Common myeloid progenitor, CD34-positive (primary cell): ENCODE results near the gene TM9SF1.

Experiments used
- CTCF ChIA-PET: fragments of 350-600 bp; sonication (Branson Sonifier 250); formaldehyde crosslinking; loops from one replicate; lab custom pipeline; 2021; ENCODE audit warnings: antibody characterized with exemption; lab: Charles Lee
- POLR2A ChIA-PET: fragments of 350-600 bp; sonication (Branson Sonifier 250); formaldehyde crosslinking; loops from one replicate; lab custom pipeline; 2021; ENCODE audit warnings: antibody characterized with exemption; lab: Charles Lee
- DNase-seq, 3 donors: peaks; one replicate each; pipeline versions ENCODE4 v3.0.0 to v3.0.0-alpha.2; 2013
- H3K27ac ChIP-seq, 2 experiments: 1 replicate in 1 of 2; 2 replicates in 1 of 2; pipeline ENCODE4 v1.7.0; 2013; ENCODE audit warnings: inconsistent platforms in 2 of 2, low read length in 2 of 2, mild to moderate bottlenecking in 2 of 2, low read depth in 1 of 2, moderate library complexity in 1 of 2; ENCODE audit not compliant: severe bottlenecking in 2 of 2, insufficient read depth in 1 of 2, poor library complexity in 1 of 2
- H3K27me3 ChIP-seq, 5 experiments: replicated peaks in 2 of 5; 1 replicate in 3 of 5; 2 replicates in 2 of 5; pipeline versions ENCODE4 v1.6.1 to v1.7.0; 2013; ENCODE audit warnings: low read length in 4 of 5, mild to moderate bottlenecking in 2 of 5, moderate library complexity in 2 of 5, inconsistent platforms in 1 of 5; ENCODE audit not compliant: insufficient read depth in 5 of 5, control insufficient read depth in 4 of 5
- H3K36me3 ChIP-seq, 4 experiments: 1 replicate in 2 of 4; 2 replicates in 2 of 4; pipeline versions ENCODE4 v1.6.1 to v1.7.0; 2013; ENCODE audit warnings: low read length in 3 of 4, control low read depth in 1 of 4, mild to moderate bottlenecking in 1 of 4; ENCODE audit not compliant: control insufficient read depth in 4 of 4, insufficient read depth in 4 of 4
- H3K4me1 ChIP-seq, 4 experiments: 1 replicate in 3 of 4; 2 replicates in 1 of 4; pipeline versions ENCODE4 v1.6.1 to v1.7.1; 2013; ENCODE audit warnings: low read length in 3 of 4, mild to moderate bottlenecking in 3 of 4, control low read depth in 1 of 4, inconsistent platforms in 1 of 4, moderate library complexity in 1 of 4; ENCODE audit not compliant: control insufficient read depth in 4 of 4, insufficient read depth in 4 of 4; ENCODE audit errors: control extremely low read depth in 1 of 4
- H3K4me3 ChIP-seq, 7 experiments: 1 replicate in 4 of 7; 2 replicates in 3 of 7; pipeline versions ENCODE4 v1.5.1 to v1.7.0; 2013; ENCODE audit warnings: mild to moderate bottlenecking in 7 of 7, low read length in 6 of 7, moderate library complexity in 6 of 7, inconsistent platforms in 2 of 7, low read depth in 2 of 7, control low read depth in 1 of 7; ENCODE audit not compliant: insufficient read depth in 4 of 7, control insufficient read depth in 1 of 7; ENCODE audit errors: extremely low read depth in 1 of 7
- H3K9me3 ChIP-seq, 5 experiments: 1 replicate in 4 of 5; 2 replicates in 1 of 5; pipeline versions ENCODE4 v1.6.1 to v1.7.1; 2013; ENCODE audit warnings: low read length in 4 of 5, mild to moderate bottlenecking in 2 of 5, inconsistent platforms in 1 of 5, low read depth in 1 of 5, moderate library complexity in 1 of 5; ENCODE audit not compliant: control insufficient read depth in 4 of 5, insufficient read depth in 2 of 5; ENCODE audit errors: control extremely low read depth in 1 of 5
- WGBS: methylation state at CpG from one replicate; pipeline ENCODE4 v1.1.5; 2013; ENCODE audit not compliant: insufficient coverage; 5-methylcytosine and 5-hydroxymethylcytosine counted together

The TM9SF1 gene

DNA sequence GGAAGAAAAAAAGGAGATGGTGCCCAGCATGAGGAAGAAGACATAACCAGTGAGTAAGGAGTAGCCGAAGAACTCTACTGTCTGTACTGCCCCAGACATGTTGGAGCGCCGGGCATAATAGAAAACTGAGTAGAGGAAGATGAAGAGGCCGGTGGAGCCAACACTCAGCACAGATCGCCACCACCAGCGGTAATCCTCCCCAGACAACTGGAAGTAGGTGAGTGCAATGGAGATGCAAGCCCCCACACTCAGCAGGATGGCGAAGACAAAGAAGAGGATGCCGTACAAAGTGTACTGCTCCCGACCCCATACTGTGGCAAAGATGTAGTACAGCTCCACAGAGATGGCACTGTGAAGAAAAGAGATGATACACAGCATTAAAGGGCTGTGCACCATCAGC is 5.8 kb downstream of the TM9SF1 start:
- DNase-seq: no peak
- WGBS: 98% methylated on average over 8 of the region's 9 CpGs
- no peaks in the 10 kb centered on the region for H3K9me3 ChIP-seq
- H3K4me1 ChIP-seq: peaks cover 0 to 31% (median 23%) of the 10 kb centered on the region in 4 experiments
- ChIA-PET POLR2A (interaction anchor here (0.6 to 1.0 kb wide), 3 partner anchors 25 to 75 kb away, joined by 3 to 4 read pairs (median 3); partner anchors contain the start of genes DCAF11, NRL and PSME2), CTCF (interaction anchor here (0.9 to 4.4 kb wide), 8 partner anchors 15 to 119 kb away, joined by 3 to 19 read pairs (median 6); partner anchors contain the start of genes CHMP4A, CIDEB, IRF9 and REC8)
- H3K36me3 ChIP-seq: peaks cover 12 to 60% (median 32%) of the 10 kb centered on the region in 4 experiments
- H3K27ac ChIP-seq: no peak overlapping the region
- H3K27me3 ChIP-seq: no peaks in the 10 kb centered on the region
- no peak overlapping the region for H3K4me3 ChIP-seq

DNA sequence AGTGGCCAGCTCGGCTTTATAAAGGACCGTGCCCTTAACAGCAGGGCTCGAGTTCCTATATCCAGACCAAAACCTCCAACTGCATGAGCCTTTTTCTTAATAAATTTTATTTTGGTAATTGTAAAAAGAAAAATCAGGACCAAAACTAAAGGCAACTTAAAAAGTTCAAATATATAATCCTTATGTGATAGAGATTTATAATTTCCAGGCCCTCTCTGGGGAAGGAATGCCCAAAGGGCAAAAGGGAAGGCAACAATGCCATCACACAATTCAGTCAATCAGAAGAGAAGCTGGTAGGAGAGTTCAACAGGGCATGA is 6.2 kb downstream of the TM9SF1 start:
- H3K27ac ChIP-seq: peak overlapping the region; percentile 46 to 77
- peak overlapping the region; percentile 65 to 90 (median 79) for H3K4me3 ChIP-seq
- no CpG with 5 or more reads among the region's 3 CpGs for WGBS

DNA sequence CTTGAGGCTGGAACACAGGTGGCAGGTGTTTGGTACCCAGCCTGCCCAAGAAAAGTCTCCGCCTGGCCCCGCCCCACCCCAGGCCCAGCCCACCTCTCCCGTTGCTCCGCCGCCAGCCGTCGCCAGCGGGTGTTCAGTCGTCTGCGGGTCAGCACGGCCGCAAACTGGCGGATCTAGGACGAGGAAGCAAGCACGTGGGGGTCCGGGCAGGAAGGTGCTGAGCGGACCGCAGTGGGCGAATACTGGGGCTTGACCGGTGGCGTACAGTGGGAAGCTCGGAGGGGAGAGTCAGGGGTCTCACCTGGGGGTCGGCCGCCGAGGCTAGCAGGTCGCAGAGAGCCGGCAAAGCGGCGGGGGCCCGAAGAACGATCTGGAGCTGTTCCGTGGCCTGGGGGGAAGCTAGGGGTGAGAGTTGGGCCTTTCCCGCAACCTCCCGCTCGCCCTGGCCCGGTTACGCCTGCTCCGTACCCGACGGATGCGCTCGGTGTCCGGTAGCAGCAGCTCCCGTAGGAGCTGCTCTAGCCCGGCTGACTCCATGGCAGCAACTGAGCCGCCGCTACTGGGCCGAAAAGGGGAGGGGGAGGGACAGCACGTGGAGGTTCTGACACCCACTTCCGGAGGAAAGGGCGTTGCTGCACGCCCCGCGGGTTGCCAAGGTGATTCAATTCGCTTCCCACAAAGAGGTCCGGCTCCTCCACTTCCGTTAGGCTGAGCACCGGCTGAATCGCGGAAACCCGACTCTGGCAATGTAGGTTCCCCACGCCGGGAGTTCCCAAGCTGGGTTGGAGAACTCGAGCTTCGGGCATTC is 6.8 kb downstream of the TM9SF1 start, which contains the start of gene IPO4:
Gene IPO4 (minus strand): TSS at position 566 of the 808 bp plus-strand sequence. CDS start 29 bp downstream, at position 537.
- under 1% methylated on average over 57 of the region's 65 CpGs for WGBS
- H3K9me3 ChIP-seq: no peaks in the 10 kb centered on the region
- peak; percentile 98 for DNase-seq
- H3K4me3 ChIP-seq: peak within 1 kb of the TSS; percentile 65 to 90 (median 79)
- peaks cover 0 to 25% (median 20%) of the 10 kb centered on the region in 4 experiments for H3K4me1 ChIP-seq
- ChIA-PET POLR2A (interaction anchor here (0.6 to 1.0 kb wide), 4 partner anchors 26 to 248 kb away, joined by 3 to 4 read pairs (median 3); partner anchors contain the start of genes DCAF11, NRL and PSME2), CTCF (interaction anchor here (0.8 to 4.4 kb wide), 12 partner anchors 9 to 248 kb away, joined by 3 to 19 read pairs (median 4); partner anchors contain the start of genes CHMP4A, CIDEB, EMC9 and IRF9)
- H3K27ac ChIP-seq: peak within 1 kb of the TSS; percentile 46 to 77
- peaks cover 13 to 70% (median 38%) of the 10 kb centered on the region in 4 experiments for H3K36me3 ChIP-seq
- no peaks in the 10 kb centered on the region for H3K27me3 ChIP-seq

More for the DNA sequence above, 6.2 kb downstream of the TM9SF1 start:
- H3K36me3 ChIP-seq: peaks cover 12 to 64% (median 33%) of the 10 kb centered on the region in 4 experiments
- no peak for DNase-seq
- no peaks in the 10 kb centered on the region for H3K9me3 ChIP-seq
- H3K27me3 ChIP-seq: no peaks in the 10 kb centered on the region
- CTCF ChIA-PET: interaction anchor here (0.8 to 4.4 kb wide), 11 partner anchors 10 to 247 kb away, joined by 3 to 19 read pairs (median 5); partner anchors contain the start of genes CHMP4A, CIDEB, IRF9 and REC8
- peaks cover 0 to 27% (median 20%) of the 10 kb centered on the region in 4 experiments for H3K4me1 ChIP-seq
- POLR2A ChIA-PET: interaction anchor here (0.6 to 1.0 kb wide), 3 partner anchors 26 to 75 kb away, joined by 3 to 4 read pairs (median 3); partner anchors contain the start of genes DCAF11, NRL and PSME2

DNA sequence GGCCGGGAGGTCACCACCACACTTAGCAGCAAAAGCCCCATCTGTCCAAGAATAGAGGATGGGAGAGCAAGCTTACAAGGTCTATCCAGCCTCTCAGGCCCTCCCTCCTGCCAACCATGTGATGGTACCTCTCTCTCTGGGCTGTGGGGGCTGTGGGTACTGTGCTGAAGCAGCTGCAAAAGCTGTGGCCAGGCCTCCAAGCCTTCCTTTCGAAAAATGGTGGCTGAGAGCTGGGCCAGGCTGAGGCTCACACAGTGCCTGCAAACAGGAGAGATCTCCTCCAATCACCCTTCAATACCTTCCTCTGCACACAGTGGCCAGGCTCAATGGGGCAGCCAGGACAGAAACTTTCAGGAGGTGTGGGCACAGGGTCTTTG is 7.7 kb downstream of the TM9SF1 start:
- CTCF ChIA-PET: interaction anchor here (0.9 to 4.4 kb wide), 5 partner anchors 14 to 55 kb away, joined by 4 to 19 read pairs (median 6); partner anchors contain the start of genes CHMP4A, IRF9, REC8 and TINF2
- H3K36me3 ChIP-seq: peaks cover 13 to 72% (median 40%) of the 10 kb centered on the region in 4 experiments
- no peaks in the 10 kb centered on the region for H3K27me3 ChIP-seq
- no peak for DNase-seq
- POLR2A ChIA-PET: no interaction called here
- 100% methylated on average over 1 of the region's 2 CpGs for WGBS
- H3K27ac ChIP-seq: peak overlapping the region in 1 of 2 experiments; percentile 77
- H3K4me1 ChIP-seq: peaks cover 0 to 25% (median 20%) of the 10 kb centered on the region in 4 experiments
- H3K9me3 ChIP-seq: no peaks in the 10 kb centered on the region
- peak overlapping the region in 5 of 7 experiments; percentile 68 to 90 (median 81) for H3K4me3 ChIP-seq

DNA sequence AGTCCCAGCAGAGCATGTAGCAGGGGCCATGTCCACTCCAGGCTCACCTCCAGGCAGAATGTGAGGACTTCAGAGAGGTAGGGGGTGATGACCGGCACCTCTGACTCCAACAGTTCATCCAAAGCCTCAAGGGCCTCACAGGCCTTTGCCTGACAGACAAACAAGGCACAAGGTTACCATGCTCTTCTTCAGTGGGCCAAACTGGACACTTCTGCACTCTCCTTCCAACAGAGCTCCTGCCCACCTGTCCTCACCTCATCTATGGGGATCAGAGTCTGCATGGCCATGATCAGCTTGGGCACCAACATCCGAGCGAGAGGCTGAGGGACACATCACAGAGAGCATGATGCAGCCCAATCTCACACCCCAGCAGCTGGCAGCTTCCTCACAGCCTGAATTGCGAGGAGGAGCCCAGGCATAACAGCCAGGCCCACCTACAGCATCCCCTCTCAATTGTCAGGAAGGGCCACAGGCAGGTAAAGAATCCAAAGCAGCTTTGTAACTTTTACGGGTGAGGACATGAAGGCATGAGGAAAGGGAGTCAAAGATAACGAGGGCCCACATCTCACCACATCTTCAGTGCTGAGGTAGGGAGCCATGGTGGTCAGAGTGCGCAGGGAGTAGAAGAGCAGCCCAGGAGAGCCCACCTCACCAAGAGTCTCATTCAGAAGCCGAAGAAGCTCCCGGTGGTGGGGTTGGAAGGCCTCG is 8.3 kb downstream of the TM9SF1 start:
- H3K36me3 ChIP-seq: peaks cover 13 to 72% (median 42%) of the 10 kb centered on the region in 4 experiments
- CTCF ChIA-PET: interaction anchor here (0.9 to 4.4 kb wide), 6 partner anchors 13 to 55 kb away, joined by 4 to 19 read pairs (median 5); partner anchors contain the start of genes CHMP4A, IRF9, REC8 and TINF2

DNA sequence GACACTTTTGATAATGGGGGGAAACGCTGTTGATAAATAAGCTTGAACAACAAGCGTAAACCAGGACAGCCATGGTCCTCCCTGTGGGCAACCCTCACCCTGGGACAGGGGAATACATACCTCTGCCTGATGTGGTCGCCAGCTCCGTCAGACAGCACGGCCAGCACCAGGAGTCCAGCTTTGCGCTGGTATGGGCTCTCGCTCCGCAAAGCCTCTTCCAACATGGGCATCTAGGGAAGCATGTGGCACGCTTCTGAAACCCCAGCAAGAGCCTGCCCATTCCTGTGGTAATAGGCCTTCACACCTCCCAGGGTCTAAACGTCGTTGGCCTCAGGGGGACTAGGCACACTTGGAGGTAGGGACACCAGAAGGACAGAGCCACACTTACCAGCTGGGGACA is 9.5 kb downstream of the TM9SF1 start:
- H3K9me3 ChIP-seq: no peaks in the 10 kb centered on the region
- POLR2A ChIA-PET: no interaction called here
- no peak overlapping the region for H3K4me3 ChIP-seq
- 96% methylated on average over 11 of the region's 11 CpGs for WGBS
- CTCF ChIA-PET: interaction anchor here (0.9 to 4.4 kb wide), 6 partner anchors 9 to 59 kb away, joined by 4 to 19 read pairs (median 5); partner anchors contain the start of genes MDP1, REC8, TINF2 and TM9SF1
- no peak for DNase-seq
- H3K27me3 ChIP-seq: no peaks in the 10 kb centered on the region
- peaks cover 0 to 25% (median 20%) of the 10 kb centered on the region in 4 experiments for H3K4me1 ChIP-seq
- H3K27ac ChIP-seq: no peak overlapping the region
- peaks cover 15 to 77% (median 47%) of the 10 kb centered on the region in 4 experiments for H3K36me3 ChIP-seq

More for the DNA sequence above, 8.3 kb downstream of the TM9SF1 start:
- Histone ChIP-seq H3K27ac (no peak overlapping the region), H3K9me3 (no peaks in the 10 kb centered on the region), H3K4me3 (peak overlapping the region in 3 of 7 experiments; percentile 79 to 90 (median 81)), H3K27me3 (no peaks in the 10 kb centered on the region), H3K4me1 (peaks cover 0 to 25% (median 20%) of the 10 kb centered on the region in 4 experiments)
- POLR2A ChIA-PET: no interaction called here
- no peak for DNase-seq
- 98% methylated on average over 9 of the region's 10 CpGs for WGBS
